Measurements from ENCODE around the gene ZNF618. TPM values are rescaled to one million over a fixed set of nuclear protein-coding genes. Genes with fewer than 3 reads are reported as not detected.
A peak's percentile ranks its signal among the peaks of the same experiment; 100 is the strongest.

ZNF618 gene
- total and polyA plus RNA-seq, 8 donors = 9.9 to 38.6 (median 34.9) TPM

GRCh38 chr9:113903514-113904077 lies 27.5 kb downstream of the ZNF618 start:
- no peak for TF ChIP-seq CTCF (IDR thresholded peaks at IDR 0.05)

GRCh38 chr9:113906411-113907110 lies 30.5 kb downstream of the ZNF618 start:
- no peaks in the 10 kb centered on the region for H3K36me3 ChIP-seq
- intact Hi-C loops (cut with DNase I) = no loop called here
- H3K4me3 ChIP-seq = no peak overlapping the region
- DNase-seq (no peak), ATAC-seq (no peak)
- no peaks in the 10 kb centered on the region for H3K27me3 ChIP-seq
- no peaks in the 10 kb centered on the region for H3K4me1 ChIP-seq
- no peak overlapping the region for H3K27ac ChIP-seq
- no peak for TF ChIP-seq CTCF (IDR thresholded peaks at IDR 0.05)
- peaks cover 0 to 9% of the 10 kb centered on the region in 2 donors for H3K9me3 ChIP-seq

More at GRCh38 chr9:113903514-113904077, 27.5 kb downstream of the ZNF618 start:
- Histone ChIP-seq H3K4me3 (no peak overlapping the region), H3K27ac (no peak overlapping the region), H3K4me1 (no peaks in the 10 kb centered on the region), H3K36me3 (no peaks in the 10 kb centered on the region), H3K27me3 (no peaks in the 10 kb centered on the region), H3K9me3 (peaks cover 0 to 9% of the 10 kb centered on the region in 2 donors)
- DNase-seq (no peak), ATAC-seq (no peak)
- intact Hi-C loops (cut with DNase I) = no loop called here

GRCh38 chr9:113907282-113907681 lies 31.2 kb downstream of the ZNF618 start:
- TF ChIP-seq CTCF (IDR thresholded peaks at IDR 0.05) = no peak
- Histone ChIP-seq H3K9me3 (peaks cover 0 to 9% of the 10 kb centered on the region in 2 donors), H3K4me3 (no peak overlapping the region), H3K27ac (no peak overlapping the region), H3K27me3 (no peaks in the 10 kb centered on the region), H3K36me3 (no peaks in the 10 kb centered on the region), H3K4me1 (peaks cover 0 to 5% of the 10 kb centered on the region in 2 donors)
- intact Hi-C loops (cut with DNase I) = no loop called here
- no peak for ATAC-seq
- no peak for DNase-seq

- no peak for DNase-seq
- H3K36me3 ChIP-seq = no peaks in the 10 kb centered on the region
- intact Hi-C loops (cut with DNase I) = no loop called here
- no peak for ATAC-seq
- no peak overlapping the region for H3K27ac ChIP-seq
- no peaks in the 10 kb centered on the region for H3K27me3 ChIP-seq
- TF ChIP-seq CTCF (IDR thresholded peaks at IDR 0.05) = no peak
- H3K4me3 ChIP-seq = no peak overlapping the region
- peaks cover 0 to 5% of the 10 kb centered on the region in 2 donors for H3K4me1 ChIP-seq
- no peaks in the 10 kb centered on the region for H3K9me3 ChIP-seq
Observed at GRCh38 chr9:113909421-113909820, 33.3 kb downstream of the ZNF618 start.

- no peak for TF ChIP-seq CTCF (IDR thresholded peaks at IDR 0.05)
- Histone ChIP-seq H3K4me1 (peaks cover 0 to 5% of the 10 kb centered on the region in 2 donors), H3K36me3 (no peaks in the 10 kb centered on the region), H3K4me3 (no peak overlapping the region), H3K9me3 (no peaks in the 10 kb centered on the region), H3K27ac (no peak overlapping the region), H3K27me3 (no peaks in the 10 kb centered on the region)
- intact Hi-C loops (cut with DNase I) = no loop called here
- DNase-seq = peak in 1 of 4 donors; percentile 64
- peak; percentile 83 for ATAC-seq
Observed at GRCh38 chr9:113910036-113910639, 34.0 kb downstream of the ZNF618 start.

Measured in left lung (tissue), 10 donors.